ENCODE measurements around the gene LOXL1.

The LOXL1 gene

DNA sequence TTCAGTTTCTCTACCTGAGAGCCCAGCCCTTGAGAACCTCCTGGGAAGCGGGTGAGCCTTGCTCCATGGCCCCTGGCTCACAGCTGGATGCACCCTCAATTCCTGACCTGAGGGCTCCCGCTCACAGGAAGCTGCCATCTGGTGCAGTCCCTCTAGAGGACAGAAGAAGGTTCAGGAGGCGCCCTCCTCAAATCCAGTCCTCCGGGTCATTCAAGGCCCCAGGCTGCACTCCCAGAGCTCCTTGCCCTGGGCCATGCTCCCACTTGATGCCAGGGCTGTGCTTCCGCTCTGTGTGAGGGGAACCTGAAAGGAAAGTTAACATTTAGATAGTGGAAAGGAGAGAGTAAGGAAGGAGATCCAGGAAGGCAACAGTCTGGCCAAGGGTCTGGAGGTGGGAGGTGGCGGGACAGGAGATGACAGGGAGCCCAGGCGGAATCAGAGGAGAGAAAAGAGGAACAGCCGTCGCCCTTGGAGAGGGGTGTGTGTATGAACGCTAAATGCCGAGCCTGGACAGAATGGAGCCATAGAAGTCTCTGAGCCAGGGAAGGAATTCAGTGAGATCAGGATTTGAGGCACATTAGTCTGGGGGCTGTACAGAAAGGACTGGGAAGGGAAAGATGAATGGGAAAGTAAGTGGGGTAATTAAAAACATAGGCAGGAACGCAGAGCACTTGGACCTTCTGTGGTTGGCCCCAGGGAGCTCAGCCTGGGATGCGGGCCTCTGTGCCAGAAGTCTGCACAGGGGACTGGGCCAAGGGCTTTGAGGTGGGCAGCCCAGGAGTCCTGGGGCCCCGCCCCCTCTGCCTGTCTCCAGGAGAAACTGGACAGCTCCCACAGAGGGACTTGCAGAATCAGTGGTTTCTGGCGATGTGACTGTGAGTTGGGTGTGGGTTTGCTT lies 26.8 kb upstream of the LOXL1 start:
- DNase-seq (ENCODE audit: low spot score) = no peak

DNA sequence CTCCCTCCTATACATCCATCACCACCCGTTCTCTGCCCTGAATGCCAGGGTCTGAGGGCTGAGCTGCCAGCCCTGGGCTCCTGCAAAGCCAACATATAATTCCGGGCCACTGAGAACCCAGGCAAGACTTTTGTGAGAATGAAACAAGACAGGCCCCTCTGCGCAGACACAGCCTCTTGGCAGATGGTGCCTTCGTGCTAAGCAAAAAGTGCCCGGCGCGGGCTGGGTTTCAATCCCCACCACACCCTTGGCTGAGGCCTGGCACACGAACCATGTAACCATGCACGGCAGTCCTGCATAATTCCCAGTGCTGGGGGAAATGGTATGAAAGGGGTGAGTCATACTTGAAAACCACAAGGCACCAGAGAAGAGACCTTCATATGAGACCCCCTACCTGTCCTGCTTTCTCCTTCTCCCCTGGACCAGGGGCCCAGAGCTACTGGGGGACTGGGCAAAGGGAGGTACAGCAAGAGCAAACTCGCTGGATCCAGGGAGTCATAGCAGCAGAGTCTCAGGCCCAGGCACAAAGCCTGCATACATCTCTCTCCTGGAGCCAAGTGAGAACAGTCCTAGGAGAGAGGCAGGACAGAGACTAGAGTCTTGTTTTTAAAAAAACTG lies 26.1 kb upstream of the LOXL1 start:
- DNase-seq (ENCODE audit: low spot score) = no peak

DNA sequence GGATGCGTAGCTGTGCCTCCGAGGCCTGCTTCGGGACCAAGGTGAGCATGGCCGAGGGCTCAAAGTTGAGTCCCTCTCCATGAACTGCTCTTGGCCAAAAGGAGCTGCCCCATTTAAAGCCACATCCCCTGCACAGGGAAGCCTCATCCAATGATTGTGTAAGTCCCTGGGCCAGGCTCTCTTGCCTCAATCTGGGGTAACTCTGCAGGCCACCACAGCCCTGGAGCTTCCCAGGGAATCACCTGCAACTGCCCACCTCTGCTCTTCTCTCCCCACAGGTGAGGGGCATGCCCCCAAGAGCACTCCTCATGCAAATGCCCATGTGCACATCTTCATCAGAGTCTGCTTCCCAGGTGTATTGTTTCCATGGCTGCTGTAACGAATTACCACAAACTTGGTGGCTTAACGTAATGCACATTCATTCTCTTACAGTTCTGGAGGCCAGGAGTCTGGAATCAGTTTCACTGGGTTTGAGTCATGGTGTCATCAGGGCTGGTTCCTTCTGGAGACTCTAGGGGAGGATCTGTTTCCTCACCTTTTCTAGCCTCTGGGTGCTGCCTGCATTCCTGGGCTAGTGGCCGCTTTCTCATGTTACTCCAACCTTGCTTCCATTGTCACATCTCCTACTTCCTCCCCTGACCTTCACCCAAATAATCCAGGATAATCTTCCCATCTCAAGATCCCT lies 25.0 kb upstream of the LOXL1 start:
- no peak for DNase-seq (ENCODE audit: low spot score)

DNA sequence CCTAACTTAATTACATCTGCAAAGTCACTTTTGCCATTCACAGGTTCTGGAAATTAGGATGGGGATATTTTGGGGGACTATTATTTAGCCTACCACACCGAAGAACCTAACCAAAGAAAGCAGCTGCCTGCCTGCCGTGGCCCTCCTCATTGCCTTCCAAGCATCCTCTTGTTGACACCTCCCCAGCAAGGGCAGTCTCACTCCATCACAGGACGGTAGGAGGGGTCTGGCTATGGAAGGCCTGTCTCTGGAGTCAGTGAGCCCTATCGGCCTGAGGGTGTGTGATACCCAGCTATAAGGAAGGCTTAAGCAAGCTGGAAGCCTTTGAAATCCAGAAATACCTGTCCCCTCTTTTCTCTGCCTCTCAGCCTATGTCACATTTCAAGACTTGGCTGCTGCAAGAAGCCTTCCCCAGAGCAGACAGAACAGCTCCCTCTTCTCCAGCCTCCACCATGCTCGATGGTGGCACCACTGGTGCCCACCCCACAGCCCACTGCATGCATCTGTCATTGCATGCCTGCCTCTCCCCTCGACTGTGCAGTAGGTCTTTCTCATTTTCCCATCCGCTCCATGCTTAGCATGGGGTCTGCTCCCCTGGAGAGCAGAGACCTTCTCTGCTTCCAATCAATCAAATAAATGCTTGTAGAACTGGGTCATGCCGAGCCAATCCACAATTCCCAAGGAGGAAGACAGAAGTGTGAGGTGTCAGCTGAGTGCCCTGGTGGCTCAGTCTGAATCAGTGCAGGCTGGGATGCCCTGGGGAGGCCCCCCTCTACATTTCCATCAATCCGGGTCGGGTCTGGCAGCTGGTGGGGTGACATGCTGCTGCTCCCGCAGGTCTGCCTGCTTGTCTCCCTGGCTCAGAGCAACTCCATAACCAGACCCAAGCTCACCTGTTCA lies 23.9 kb upstream of the LOXL1 start:
- no peak for DNase-seq (ENCODE audit: low spot score)

DNA sequence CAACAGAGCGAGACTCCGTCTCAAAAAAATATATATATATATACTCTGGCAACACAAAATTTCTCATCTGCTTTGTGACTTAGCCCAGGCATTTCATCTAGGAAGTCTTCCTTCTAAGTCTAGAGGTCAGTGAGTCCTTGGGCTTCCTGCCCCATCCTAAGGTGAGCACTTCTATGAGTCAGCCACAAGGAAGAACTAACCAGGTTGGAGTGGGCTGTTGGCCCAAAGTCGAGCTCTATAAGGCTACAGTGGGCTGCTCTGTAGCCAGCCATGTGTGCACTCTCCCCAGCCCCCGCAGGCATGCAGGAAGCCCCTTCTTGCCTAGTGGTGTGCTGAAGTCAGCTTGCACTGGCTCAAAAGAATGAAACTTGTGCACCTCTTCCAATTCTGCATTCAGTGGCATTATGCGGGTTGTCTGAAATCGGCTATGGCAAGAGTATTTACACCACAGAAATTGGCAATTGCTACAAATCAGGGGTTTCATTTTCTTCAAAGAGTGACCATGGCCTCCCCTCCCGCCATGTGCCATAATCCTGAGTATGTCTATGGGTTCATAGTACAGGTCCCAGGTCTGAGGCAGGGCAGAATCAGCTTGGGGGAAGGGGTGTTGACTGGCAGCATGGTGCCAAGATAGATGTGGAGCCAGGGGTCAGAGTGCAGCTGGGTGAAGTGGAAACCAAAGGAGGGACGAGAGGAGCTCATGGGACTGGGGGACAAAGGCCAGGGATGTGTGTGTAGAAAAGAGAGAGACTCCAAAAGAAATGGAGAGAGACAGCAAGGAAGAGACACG lies 22.0 kb upstream of the LOXL1 start:
- DNase-seq (ENCODE audit: low spot score) = no peak

DNA sequence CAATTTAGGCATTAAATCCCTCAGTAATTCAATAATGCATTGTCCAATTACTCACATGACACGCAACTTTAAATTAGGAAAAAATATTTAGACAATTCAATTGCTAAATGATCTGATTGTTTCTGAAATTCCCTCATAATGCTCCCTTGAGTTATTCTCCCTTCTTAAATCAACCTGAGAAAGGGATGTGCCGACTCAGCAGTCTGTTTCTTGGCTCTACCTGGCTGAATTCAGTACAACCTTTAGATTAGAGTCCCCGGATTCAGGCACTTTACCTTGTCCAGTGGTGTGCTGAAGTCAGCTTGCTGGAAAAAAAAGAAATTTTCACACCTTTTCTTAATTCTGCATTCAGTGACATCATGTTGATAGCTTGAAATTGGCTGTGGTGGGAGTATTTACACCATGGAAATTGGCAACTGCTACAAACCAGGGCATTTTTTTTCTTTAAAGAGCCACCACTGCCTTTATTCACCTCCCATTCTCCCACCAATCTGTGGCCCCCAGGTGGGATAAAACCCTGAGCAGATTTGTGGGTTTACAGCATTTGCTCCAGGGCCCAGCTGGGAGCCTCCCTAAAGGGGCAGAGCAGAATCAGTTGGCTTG lies 20.9 kb upstream of the LOXL1 start:
- no peak for DNase-seq (ENCODE audit: low spot score)

DNA sequence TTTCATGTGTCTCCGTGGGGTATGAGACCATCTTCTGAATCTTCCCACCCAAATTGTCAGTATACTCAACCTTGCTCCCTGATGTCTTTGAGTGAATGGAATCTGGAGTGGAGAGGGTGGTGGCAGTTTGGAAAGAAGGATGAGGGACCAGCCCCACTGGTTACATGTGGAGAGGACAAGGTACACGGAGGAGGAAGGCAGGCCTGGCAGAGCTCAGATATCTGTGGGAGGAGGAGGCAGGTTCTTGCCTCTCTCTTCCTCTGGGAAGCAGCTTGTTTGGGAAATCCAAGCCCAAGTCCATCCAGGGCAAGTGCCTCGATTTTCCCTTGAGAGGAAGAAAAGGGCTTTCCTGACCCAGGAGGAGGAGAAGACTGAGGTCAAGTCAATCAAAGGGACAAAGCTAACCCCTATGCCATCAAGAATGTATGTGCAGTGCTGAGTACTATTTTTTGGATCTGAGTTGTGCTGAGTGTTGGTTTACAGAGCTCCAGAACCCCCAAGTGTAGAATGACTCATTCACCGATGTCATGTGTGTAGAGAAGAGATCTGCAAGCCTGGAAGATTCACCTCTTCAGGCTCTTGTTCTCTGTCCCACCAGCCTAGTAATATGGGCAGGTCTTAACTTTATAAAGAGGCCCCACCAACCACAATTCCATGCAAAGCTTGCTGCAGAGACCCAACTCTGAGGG lies 19.8 kb upstream of the LOXL1 start:
- no peak for DNase-seq (ENCODE audit: low spot score)

DNA sequence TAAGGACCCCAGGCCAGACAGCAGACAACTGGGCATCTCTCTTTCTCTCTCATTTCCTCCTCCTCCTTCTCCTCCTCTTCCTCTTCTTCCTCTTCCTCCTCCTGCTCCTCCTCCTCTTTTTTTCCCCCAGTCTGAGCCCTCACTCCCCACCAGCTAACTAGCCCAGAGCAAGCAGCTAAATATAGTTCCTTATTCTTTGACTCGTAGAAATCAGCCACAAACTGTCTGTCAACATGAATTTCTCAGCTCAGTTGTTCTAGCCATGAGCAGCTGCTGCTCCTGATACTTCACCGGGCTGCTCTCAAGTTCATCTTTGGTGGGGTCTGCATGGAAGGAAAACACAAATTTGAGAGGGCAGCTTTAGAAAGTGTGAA lies 19.2 kb upstream of the LOXL1 start:
- no peak for DNase-seq (ENCODE audit: low spot score)

DNA sequence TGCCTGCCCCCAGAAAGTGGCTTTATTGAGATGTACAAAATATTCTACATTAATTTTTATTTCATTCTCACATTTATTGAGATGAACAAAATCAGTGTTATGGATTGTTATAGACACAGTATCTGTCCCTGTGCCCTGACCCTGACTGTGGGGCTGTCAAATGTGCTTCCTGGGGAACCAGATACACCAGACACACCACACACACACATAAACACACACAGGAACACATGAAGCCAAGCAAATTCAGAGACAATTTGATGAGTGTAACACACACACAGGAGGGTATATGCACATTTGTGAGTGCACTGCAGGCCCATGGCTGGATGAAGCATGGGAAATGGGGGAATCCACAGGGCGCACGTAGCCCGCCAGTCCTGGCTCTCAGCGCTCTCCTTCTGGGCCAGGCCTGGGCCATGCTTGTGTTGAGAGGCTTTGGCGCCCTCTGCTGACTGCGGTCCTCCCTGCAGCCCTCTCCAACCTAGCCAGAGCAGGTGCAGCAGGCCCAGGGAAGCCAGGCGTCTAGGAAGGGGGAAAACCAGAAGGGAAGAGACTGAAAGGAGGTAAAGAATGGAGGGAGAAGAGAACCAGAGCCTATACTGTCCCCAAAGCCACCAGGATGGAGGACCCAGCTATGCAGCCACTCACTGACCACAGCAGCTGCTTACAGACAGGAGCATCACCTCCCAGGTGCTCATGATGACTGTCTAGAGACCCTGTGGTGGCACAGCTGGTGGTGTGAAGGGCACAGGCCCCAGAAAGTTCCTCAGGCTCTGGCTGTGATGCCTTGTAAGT lies 18.0 kb upstream of the LOXL1 start:
- DNase-seq (ENCODE audit: low spot score) = peak; percentile 80

DNA sequence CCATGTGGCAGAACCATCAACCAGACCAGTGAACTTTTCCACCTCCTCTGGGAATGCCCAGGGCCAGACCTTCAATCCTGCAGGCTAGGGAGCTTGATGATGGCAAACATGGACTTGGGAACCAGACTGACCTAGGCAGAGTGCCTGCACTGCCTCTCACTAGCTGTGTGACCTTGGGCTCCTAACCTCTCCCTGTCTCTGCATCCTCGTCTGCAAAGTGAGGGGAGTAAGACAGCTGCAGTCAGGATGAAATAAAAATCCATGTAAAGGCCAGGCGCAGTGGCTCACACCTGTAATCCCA lies 17.5 kb upstream of the LOXL1 start:
- DNase-seq (ENCODE audit: low spot score) = no peak

DNA sequence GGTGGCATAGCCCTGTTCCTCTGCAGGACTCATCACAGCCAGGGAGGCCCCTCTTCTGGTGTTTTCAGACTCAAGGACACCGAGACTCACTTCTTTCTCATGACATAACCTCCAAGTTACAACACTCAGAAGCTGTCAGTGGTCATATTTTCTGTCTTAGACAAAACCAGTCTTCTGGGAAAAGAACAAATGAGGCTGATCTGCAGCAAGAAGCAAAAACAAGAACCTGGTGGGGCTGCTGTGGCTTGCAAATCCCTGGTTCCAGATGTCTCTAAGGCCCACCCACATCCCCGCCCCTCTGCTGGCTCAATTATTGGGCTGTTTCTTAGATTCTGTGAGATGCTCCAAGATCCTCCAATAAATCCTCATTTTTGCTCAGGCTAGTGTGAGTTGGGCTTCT lies 16.6 kb upstream of the LOXL1 start:
- no peak for DNase-seq (ENCODE audit: low spot score)

DNA sequence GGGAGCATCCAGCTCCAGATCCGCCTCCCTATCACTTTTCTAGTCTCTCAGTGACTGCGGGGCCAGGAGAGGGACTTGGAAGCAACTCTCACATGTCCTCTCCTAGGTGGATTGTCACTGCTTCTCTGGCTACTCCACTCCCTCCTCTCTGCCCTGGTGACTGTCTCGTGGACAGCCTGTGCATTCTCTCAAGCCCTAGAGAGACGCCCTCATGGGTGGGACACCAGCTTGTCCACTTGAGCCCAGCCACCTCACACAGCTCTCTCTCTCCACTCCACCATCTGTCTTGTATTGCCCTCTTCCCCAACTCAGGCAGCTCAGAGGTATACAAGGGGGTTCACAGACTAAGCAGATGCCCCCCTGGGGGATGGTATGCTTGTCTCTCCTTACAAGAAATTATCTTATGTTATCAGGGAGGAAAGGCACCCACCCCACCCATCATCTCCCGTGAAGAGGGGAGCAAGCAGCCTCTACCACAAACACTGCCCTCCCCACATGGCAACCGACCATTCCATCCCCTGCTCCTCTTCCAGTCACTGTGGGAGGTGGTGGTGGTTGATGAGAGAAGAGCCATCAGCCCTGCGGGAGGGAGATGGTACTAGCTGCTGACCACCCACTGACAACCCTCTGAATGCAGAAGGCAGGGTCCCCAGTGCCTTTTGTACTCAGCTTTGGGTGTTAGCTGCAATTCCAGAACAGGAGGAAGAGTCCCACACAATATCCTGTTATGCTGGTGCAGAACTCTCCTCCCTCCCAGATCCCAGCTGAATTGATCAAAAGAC lies 15.5 kb upstream of the LOXL1 start:
- DNase-seq (ENCODE audit: low spot score) = no peak

DNA sequence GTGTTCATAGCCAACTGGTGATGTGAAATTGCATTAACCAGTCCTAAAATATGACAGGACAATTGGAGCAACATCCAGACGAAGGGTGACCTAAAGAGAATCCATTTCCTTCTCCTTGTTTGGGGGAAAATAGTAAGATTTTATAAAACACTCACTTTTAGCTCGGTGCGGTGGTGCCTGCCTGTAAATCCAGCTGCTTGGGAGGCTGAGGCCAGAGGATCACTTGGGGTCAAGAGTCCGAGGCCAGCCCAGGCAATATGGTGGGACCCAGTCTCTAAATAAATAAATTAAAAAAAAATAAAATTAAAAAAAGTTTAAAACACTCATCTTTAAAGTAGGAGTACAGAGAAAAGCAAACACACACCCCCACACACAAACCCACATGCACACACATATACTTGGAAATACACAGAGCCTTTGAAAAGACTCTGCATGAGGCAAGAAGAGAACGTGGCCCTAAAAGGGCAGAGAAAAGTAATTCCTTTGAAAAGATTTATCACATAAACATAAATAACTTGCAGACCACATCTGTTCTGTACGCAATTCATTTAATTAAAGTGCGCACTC lies 14.1 kb upstream of the LOXL1 start:
- DNase-seq (ENCODE audit: low spot score) = no peak

DNA sequence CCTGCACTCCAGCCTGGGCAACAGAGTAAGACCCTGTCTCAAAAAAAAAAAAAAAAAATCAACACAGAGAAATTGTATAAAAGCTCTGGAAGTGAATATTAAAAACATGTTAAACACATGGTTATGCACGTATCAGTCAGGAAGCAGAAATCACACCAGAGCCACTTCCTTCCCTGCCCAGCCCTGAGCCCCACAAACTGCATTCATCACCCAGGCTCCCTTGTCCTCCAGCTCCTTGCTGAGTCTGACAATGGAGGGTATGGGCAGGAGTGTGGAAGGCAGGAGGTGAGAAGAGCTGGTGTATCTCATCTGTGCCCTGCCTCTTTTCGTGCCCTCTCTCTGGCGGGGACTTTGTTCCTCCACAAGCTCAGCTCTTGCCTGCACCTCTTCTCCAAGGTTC lies 12.1 kb upstream of the LOXL1 start:
- no peak for DNase-seq (ENCODE audit: low spot score)

DNA sequence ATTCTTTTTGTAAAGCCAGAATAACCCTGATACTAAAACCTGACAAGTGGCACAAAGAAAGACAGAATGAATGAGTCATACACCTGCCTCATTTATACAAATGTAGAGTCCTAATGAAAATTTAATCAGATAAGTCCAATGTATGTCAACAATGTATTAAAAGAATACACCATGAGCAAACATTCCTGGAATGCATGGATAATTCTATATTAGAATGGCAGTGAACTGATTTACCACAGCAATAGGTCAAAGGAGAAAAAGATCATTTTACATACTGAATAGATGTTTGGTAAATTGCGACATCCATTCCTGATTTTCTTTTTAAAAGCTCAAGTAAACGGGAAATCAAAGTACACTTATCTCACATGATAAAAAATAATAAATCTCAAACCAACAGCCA lies 11.2 kb upstream of the LOXL1 start:
- no peak for DNase-seq (ENCODE audit: low spot score)

DNA sequence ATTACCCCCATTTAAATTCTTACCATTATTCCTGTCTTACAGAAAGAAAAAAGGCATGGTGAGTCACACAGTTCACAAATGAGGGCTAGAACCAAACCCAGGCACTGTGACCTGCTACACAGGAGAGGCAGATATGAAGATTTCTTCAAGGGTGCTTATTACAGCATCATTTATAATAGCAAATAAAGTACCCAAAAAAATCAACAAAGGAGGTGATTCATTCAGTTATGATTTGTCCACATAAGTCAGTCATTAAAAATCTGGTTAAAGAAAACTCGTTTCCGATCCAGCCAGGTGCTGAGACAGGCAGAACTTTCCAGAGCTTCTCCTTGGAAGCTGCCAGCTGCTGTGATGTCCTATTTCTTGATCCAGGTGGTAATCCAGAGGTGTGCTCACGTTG lies 7.5 kb upstream of the LOXL1 start:
- no peak for DNase-seq (ENCODE audit: low spot score)

DNA sequence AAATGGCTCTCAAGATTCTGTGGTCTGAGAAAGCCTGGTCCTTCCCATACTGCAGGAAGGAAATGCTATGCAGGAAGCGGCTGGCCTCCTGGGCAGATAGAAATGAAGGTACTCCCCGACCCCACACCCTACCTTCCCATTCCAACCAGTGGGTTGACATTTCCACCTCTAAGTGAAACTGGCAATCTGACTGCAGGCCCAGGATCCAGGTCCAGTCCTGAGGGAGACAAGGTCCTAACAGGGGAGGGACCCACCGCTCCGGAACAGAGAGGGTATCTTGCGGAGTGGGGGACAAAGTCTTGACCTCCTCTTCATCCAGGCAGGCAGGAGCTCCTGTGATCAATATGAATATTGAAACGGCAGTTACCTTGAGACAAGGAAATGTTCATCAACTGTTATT lies 6.6 kb upstream of the LOXL1 start:
- no peak for DNase-seq (ENCODE audit: low spot score)

DNA sequence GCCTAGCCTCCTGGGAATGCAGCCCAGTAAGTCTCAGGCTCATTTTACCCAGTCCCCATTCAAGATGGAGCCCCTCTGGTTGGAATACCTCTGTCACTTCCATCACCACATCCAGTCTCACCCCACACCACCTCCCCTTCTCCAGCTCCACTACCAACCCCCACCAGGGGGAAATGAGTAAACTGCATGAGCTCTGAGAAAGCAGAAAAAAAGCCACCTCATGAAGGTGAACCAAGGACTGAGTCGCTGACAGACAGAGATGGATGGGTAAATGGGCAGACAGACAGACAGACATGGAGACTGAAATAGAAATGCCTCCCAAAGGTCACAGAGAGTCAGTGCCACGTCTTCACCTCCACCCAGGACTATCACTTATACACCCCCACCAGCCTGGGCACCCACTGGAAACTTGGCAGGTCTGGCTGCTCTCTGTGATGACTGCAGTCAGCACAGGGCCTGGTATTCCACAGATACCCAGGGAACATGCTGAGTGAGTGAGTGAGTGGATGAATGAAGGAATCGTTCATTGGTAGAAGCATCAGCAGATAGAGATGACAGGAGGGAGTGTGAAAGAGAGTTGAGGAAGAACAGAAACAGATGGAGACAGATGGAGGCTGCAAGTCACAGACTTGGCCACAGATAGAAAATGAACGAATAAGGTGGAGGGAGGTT lies 4.9 kb upstream of the LOXL1 start:
- DNase-seq (ENCODE audit: low spot score) = no peak
